ENCODE results near the gene DTNB.
"Not testable (repeated sequence)": the region's sequence is repeated elsewhere in the genome, so short reads cannot be mapped to it uniquely, and the experiment has no call there.

DTNB gene

DNA sequence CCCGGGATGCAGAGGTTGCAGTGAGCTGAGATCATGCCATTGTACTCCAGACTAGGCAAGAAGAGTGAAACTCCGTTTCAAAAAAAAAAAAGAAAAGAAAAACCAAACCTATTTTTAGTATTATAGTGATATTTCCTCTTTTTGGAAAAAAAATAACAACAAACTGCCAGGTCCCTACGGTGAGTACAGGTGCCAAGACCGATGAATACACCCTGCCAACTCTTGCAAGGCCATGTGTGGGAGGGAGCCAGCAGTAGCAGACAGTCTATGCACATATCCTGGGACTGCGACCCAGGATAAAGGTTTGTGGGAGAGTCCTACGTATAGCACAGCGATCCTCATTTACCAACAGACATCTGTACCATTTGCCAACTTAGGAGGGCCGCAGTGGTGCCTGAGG, 262.1 kb downstream of the DTNB start:
- no peak for DNase-seq

DNA sequence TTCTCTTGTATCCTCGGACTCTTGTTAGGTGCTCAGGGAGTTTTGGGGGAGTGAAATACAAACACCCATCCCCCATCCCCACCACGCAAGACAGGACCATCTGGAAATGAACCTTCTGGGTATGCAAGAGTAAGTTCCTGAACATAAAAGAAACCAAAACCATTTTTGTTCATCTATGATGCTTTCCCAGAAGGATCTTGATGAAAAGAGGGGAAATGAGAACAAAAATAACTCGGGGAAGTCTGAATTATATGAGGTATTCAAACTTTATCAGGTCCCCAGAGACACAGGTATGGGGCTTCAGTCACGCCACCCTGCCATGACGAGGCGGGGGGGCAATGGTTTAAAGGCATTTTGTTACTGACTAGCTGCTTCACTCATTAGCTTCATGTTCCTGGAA, 263.0 kb downstream of the DTNB start:
- no peak for DNase-seq

DNA sequence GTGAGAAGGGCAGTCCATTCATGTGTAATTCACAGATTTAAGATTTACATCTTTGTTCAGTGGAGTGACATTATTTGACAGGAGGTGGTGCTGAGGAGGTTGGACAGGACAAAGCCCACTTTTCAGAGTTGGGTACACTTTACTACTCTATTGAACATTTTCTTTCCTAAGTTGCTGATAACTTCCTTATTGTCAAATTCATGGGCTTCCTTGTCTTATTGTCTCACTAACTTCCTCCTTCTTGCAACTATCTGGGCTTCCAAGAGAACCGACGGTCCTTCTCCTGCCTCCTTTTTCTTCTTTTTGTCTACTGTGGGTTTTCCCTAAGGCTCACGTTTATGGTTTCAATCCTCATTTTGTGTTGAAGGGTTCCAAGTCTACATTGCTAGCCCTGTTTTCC, 263.9 kb downstream of the DTNB start:
- no peak for DNase-seq

DNA sequence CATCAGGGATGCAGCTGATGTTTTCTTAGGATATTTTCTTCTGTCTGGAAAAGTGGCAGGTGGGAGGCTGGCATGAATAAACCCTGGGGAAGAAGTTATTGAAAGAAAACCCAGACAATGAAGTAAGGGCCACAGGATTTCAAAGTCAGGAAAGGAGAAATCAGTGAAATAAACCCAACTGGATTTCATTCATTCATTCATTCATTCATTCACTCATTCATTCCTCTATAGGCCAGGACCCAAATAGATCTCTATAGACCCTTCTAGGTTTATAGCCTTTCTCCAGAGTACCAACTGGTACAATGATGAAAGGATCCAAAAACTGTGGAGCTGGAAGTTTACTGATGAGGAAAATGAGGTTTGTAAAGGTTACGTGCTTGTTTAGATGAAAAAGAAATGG, 264.3 kb downstream of the DTNB start:
- no peak for DNase-seq

DNA sequence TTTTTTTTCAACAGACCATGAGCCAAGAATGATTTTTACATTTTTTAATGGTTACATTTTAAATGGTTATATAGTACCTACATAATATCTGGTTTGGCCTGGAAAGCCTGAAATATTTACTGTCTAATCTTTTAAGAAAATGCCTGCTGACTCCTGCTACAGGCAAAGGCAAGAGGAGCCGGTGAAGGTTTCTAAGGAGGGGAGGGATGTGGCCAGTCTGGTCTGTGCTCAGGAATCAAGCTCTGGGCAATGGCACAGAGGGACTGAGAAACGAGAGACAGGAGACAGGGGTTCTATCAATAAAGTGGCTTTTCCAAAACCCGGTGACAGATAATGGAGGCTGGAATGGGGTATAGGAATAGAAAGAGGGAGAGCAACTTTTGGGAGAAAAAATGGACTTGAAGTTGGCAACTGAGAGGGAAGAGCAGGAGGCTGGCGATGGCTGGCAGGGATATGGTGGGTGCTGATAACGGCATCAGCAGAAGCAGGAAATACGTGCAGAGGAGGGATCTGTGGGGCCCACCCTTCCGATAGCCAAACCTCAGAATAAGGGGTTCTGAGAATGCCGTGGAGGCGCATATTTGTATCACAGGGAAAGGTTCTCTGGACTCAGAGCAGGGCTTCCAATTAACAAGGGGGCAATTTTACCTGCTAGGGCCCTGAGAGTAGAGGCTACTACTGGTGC, 267.6 kb downstream of the DTNB start:
- no peak for DNase-seq

DNA sequence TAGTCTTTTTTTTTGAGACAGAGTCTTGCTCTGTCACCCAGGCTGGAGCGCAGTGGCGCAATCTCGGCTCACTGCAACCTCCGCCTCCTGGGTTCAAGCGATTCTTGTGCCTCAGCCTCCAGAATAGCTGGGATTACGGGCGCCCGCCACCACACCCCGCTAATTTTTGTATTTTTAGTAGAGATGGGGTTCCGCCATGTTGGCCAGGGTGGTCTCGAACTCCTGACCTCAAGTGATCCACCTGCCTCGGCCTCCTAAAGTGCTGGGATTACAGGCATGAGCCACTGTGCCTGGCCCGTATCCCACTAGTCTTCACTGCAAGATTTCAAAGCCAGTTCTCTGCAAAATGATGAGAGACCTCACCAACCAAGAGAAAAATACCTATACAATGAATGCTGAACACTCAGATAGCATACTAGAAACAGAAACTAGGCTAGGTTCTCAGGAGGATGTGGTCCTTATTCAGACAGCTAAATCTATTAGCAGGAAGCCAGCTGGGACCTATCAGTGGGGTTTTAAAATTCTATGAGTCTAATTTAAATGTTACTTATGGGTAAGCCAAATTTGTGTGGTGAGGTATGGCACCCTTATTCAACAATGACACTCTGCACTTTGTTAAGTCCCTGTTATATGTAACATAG, 270.1 kb downstream of the DTNB start:
- DNase-seq = not testable (repeated sequence)

DNA sequence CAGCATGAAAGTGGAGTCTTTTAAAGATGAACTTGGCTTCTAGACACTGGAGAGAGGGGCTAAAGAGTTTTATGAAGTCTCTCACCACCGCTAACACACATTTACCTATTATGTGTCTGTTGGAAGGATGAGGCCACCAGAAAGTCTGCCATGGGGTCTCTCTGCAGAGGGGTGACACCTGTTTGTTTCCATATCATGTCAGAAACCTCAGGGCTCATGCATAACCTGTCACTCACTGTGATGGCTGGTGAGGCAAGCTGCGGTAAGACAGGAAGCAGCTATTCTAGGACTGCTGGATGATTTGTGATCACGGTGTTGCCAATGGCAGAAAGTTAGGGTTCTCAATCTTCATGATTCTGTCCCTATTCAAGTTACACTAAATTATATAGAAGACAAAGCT, 270.9 kb downstream of the DTNB start:
- DNase-seq = no peak

DNA sequence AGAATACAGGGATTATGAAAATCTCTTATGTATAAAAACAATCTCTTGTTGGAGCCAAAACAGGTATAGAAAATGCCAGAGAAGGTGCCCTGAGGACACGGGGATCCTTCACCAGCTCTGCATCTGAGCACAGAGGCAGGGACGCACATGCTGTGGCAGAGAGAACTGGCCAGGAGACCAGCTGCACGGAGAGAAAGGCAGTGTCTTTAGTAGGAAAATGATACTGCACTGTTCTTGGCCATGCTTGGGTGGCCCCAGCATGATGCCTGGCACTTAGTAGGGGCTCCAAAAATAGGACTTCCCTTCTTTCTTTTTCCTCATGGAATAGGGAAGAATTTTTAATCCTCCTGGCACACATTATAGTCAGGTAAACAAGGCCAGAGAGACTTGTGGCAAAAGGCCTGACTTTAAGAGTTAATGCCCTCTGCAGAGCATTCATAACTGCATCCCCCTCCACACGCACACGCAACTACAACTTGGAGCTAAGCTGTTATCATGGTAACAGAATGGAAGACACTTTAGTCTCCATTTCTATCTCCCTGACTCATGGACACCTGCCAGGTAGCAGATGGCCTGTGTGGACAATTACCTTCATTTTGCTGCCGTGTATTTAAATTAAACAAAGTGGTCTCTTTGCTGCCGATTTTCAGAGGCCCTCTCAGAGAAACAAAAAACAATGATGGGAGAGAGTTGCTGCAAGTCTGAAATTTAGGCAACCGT, 271.9 kb downstream of the DTNB start:
- DNase-seq = peak; percentile 14

DNA sequence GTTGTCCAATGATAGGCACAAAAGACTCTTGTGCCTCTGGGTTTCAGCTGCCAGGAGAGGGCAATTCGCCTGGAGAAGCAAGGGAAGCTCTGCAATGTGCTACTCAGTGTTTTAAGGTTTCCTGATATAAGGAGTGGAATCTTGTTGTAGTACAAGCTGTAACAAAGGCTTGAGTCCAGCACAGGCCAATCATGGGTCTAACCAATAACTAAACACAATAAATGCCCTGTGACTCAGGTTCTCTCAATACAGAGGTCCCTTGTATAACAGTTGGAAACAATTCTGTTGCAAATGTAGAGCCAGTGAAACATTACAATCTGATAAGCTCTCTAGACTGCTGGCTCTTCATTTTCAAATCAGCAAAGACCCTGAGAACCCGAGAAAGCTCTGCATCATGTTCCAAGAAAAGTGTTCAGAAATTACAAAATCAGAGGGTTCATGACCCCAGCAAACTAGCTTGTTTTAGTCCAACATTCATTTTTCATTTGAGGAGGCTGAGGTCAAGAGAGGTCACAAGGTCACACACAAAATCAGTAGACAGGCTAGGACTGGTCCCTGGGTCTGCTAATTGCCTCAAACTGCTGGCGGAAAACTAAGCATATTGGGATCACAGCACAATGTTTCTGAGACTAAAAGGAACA, 272.7 kb downstream of the DTNB start:
- no peak for DNase-seq

DNA sequence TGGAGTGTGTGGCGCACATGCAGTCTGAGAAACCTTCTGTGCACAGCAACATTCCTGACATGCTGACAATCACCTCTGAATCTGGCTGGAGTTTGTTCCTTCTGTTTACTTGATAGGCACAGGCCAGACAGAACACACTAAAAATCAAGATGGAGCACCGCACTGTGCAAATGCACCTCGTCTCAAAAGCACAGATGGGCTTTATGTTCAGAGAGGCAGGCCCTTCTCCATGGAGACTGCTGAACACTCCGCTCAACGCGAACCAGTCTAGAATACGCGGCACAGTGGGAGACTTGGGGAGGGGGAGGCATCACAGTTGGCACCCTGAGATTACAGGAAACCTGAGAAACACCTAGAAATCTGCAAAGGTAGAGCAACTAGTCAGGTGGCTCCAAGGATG, 273.2 kb downstream of the DTNB start:
- DNase-seq = no peak

DNA sequence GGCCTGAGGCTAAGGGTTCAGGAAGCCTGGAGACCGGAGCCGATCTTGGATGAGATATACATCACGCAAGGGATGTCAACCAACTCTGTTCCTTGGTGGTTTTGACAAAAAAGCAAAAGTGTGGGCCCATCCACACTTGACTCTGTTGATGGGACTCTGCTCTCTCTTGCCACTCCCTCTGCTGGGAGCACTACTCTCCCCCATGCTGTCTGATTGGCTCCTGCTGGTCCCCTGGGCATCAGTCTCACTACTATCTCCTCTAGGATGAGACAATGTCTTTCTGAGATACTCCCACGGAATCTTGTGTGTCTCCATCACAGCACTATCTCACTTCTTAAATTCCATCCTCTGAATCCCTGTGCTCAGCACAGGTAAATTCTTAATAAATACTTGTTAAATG, 274.8 kb downstream of the DTNB start:
- no peak for DNase-seq

DNA sequence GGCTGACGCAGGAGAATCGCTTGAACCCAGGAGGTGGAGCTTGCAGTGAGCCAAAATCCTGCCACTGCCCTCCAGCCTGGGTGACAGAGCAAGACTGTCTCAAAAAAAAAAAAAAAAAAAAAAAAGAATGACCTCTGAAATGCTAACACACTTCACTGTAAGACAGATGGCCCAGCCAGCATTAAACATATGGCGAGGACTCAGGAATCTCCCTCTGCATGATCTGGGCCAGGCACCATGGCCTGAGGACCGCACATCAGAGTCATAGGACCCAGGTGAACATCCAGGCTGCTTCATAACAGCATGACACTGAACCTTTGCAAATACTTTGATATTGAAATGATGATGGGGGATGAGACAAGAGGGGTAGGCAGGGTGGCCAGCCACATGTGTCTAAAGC, 275.6 kb downstream of the DTNB start:
- no peak for DNase-seq

DNA sequence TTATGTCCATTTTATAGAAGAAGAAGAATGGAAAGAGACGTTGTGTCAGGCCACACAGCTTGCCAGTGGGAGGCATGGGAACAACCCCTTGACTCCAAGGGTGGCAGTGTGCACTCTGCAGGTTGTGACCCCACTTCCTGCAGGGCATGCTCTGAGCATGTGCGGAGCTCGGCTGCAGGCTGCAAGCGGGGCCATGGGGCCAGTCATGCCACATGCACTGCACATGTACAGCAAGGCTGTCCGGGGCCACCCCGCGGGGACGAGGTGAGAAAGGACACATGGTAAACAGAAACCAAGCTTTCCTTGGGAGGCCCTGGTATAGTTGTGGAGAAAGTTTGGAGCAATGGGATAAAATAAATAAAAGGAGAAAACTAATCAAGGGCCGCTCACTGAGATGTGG, 284.2 kb downstream of the DTNB start:
- DNase-seq = no peak

DNA sequence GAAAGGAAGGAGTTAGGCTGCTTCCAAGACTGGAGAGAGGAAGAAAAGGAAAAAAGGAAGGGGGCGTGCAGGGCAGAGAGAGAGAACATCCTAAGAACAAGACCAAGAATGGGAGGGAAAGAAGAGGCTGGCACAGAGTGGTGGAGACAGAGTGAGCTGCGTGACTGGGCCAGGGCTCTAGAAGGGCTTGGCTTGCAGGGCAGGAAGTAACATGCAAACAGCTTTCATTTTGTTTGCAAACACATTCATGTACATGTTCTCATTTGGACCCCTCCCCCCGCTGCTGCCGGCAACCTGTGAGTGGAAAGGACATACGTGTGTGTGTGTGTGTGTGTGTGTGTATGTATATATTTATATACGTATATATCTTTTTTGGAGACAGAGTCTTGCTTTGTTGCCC, 284.9 kb downstream of the DTNB start:
- DNase-seq = no peak

DNA sequence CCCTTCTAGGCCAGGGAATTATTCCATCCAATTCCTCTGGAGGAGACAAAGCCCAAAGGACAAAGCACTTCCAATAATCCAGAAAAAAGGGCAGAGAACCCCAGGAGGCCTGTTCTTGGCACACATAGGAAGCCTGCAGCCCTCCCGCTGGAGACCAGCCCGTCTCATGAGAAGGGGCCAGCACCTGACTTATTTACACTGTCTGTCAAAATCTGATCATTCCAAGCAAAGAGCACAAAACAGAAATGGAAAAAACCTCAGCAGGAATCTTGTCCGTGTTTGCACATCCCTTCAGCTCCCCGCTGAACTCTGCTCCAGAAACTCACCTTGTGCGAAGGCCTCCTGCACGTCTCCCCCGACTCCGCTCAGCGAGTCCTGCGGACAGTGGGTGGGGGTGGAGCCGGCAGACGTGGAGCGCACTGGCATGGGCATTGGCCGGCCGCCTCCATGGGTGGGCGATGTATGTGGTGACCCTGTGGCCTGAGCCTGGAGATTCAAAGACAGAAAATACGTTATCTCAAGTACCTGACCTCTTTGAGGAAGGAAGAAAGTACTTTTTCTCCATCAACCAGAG, 285.4 kb downstream of the DTNB start:
- DNase-seq = no peak

DNA sequence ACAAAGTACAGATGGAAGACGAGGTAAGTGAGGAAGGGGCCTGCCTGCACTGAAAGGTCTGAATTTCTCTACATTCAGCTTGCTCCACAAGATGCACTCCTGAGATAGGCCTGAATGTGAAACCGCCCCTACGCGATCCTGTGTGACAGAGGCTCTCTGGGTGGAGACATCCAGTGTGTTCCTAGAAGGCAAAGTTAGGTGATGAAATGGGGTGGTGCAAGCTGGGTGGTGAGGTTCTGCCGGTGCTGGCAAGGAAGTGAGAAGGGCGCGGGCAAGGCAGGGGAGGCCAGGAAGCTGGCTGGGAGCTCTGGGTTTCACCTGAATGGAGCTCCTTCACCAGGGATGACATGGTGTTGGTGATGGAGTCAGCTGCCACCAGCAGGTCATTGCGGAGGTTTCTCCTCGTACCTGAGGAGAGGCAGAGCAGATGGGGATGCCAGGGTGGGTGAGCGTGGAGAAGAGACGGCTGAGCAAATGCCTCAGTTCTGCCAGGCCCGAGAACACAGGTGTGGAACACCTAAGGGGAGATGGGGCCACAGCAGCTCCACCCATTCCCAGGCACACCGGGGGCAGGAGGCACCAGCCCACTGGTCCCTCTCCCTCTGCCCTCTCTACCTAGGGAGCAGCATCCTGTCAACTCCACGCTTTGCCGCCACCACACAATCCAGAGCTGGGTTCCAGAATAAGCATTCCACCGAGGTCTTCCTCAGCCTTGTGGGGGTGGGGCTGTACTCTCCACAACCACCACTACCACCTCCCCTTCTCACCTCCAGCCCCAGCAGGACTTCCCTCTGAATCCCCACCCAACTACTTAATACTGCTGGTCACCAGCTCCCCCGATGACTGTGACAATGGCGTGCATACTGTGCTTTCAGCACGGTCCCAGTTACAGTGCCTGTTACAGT, 286.2 kb downstream of the DTNB start:
- no peak for DNase-seq

DNA sequence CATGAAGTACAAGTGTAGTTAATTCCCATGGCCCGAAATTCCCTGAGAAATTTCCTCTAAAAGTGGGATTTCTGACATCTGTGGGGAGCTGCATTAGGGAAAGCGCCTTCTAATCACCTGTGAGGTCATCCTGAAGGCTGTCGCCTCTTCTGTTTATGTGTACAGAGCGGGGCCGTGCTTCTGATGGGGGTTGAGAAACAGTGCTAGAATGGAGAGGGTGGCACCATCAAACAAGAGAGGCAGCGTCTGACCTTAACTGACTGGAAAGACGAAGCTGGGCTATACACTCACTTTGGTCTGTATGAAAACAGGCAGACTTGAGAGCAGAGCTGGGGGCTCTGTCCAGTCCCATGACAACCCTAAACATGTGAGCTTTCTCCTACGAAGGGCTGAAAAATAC, 287.5 kb downstream of the DTNB start:
- DNase-seq = no peak

DNA sequence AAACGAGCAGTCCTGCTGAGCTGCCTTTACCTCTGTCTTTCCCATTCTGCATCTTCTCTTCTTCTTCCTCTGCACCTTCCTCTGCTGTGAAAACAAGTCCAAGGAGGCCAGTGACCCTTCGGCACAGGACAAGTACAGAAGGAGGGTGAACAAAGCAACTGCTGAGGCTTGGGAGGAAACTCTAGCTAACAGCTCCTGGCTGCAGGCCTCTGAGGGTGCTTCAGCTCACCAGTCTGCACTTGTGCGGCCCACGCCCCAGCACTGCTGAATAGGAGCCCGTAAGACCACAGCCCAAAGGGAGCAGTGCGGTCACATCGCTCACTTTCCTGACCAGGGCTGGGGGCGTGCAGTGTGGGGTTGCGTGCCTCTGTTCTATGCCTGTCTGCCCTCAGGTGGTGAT, 289.6 kb downstream of the DTNB start:
- DNase-seq = no peak

DNA sequence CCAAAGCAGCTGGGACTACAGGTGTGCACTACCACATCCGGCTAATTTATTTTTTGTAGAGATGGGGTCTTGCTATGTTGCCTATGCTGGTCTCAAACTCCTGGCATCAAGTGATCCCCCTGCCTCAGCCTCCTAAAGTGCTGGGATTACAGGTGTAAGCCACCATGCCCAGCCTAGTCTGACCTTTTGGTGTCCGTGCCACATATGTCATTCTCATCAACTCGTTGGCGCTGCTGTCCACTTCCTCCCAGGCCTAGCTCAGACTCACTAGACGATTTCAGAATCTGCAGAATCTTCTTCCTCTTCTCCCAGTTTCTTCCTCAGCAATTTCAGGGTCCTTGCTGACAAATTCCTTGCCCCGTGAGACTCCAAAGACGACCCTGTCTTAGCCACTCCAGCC, 291.9 kb downstream of the DTNB start:
- no peak for DNase-seq

DNA sequence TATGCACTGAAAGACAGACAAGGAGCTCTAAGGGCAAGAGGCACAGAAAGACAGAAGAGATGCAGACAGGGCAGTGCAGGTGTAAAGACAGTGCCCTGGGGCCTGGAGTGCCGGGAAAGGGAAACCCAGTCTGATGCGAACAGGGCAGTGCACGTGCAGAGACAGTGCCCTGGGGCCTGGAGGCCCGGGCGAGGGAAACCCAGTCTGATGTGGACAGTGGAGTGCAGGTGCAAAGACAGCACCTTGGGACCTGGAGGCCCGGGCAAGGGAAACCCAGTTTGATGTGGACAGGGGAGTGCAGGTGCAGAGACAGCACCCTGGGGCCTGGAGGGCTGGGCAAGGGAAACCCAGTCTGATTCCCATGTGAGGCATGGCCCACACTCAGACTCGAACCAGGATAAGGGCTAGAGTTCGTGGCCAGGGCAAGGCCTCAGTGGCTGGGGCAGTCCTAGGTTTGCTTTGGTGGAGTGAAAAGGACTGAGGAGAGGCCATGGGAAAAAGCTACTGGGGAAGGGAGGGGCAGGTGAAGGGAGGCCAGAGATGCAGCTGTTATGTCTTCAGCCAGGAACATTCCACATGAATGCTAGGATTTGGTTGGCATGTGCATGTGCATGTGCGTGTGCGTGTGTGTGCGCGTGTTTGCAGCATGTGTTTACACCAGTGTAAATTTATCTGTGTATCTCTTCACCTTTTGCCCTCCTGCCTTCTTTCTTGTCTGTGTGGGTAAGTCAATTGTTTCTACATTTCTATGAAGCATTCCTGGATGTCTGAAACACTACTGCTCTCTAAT, 292.6 kb downstream of the DTNB start:
- DNase-seq = no peak

DNA sequence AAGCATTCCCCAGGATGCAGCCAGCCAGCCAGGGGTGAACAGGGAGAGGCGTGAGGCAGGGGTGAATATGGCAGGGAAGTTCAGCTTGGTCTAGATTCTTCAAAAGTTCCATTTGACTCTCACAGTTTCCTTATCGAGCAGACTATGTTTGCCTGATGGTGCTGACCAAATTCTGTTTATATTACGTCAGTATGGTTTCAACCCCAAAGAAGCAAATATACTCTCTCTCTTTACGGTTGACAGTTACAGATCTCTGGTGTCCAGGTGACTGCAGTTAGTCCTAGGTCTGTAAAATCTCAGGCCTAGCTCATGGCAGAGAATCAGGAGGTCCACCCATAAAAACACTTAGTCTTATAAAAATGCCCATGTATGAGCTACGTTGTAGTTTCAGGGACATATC, 293.4 kb downstream of the DTNB start:
- no peak for DNase-seq

DNA sequence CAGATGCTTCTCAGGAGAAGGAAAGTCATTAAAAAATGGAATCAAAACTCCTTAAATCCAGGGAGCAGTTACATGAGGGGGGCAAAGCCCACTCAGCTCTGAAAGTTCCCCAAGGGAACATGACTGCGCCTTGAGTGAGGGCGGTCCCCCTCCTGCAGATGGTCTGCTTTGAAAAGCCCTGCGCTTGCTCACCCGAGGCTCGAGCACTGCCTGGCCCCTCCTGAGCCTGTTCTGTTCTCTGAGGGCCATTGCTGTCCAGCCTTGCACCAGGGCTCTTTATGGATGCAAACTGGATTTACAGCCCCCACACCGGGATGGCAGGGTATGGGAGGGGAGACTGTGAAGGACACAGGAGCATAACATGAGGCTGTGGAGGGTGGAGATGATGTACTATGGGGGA, 293.8 kb downstream of the DTNB start:
- DNase-seq = no peak
